Stimulated activated CD8-positive, alpha-beta memory T cell treated with anti-CD3 and anti-CD28 coated beads, Interleukin-4, amount 100 ng/mL, for 4 hours (primary cell): ENCODE measurements around the gene SLC38A11.

Experiments
- DNase-seq, 2 donors: peaks; one replicate each; pipeline ENCODE4 v3.0.0-alpha.2; 2020; ENCODE audit warnings: low read depth in 2 of 2, low spot score in 1 of 2

SLC38A11 gene

GRCh38 chr2:164915566-164915965 lies 39.8 kb downstream of the SLC38A11 start:
- no peak for DNase-seq

- DNase-seq: no peak
Measured at GRCh38 chr2:164913640-164914350, 41.5 kb downstream of the SLC38A11 start.

GRCh38 chr2:164913011-164913410 lies 42.3 kb downstream of the SLC38A11 start:
- DNase-seq: no peak

- DNase-seq: no peak
Measured at GRCh38 chr2:164911832-164912231, 43.5 kb downstream of the SLC38A11 start.

GRCh38 chr2:164910101-164910899 lies 45.0 kb downstream of the SLC38A11 start:
- no peak for DNase-seq

- no peak for DNase-seq
Measured at GRCh38 chr2:164906947-164907346, 48.4 kb downstream of the SLC38A11 start.

- DNase-seq: no peak
Measured at GRCh38 chr2:164905307-164905706, 50.0 kb downstream of the SLC38A11 start.

- DNase-seq: no peak
Measured at GRCh38 chr2:164903951-164904350, 51.4 kb downstream of the SLC38A11 start.

GRCh38 chr2:164903204-164903603 lies 52.1 kb downstream of the SLC38A11 start:
- no peak for DNase-seq

GRCh38 chr2:164899121-164899520 lies 56.2 kb downstream of the SLC38A11 start:
- no peak for DNase-seq

- no peak for DNase-seq
Measured at GRCh38 chr2:164898475-164898874, 56.9 kb downstream of the SLC38A11 start.

- no peak for DNase-seq
Measured at GRCh38 chr2:164897469-164898260, 57.7 kb downstream of the SLC38A11 start.

GRCh38 chr2:164896634-164897355 lies 58.5 kb downstream of the SLC38A11 start:
- DNase-seq: no peak

- no peak for DNase-seq
Measured at GRCh38 chr2:164896226-164896625, 59.1 kb downstream of the SLC38A11 start.

GRCh38 chr2:164891460-164891859 lies 63.9 kb downstream of the SLC38A11 start:
- no peak for DNase-seq

- no peak for DNase-seq
Measured at GRCh38 chr2:164890544-164890943, 64.8 kb downstream of the SLC38A11 start.

- no peak for DNase-seq
Measured at GRCh38 chr2:164888592-164888991, 66.7 kb downstream of the SLC38A11 start.

- DNase-seq: no peak
Measured at GRCh38 chr2:164887434-164888144, 67.7 kb downstream of the SLC38A11 start.

GRCh38 chr2:164882276-164882675 lies 73.0 kb downstream of the SLC38A11 start:
- DNase-seq: no peak

- DNase-seq: no peak
Measured at GRCh38 chr2:164881524-164881923, 73.8 kb downstream of the SLC38A11 start.
